Prostate gland (tissue), 2 donors: Measurements from ENCODE around the gene PHF23. TPM values are rescaled to one million over a fixed set of nuclear protein-coding genes. Genes with fewer than 3 reads are reported as not detected.

Source experiments
- DNase-seq: peaks from one replicate; pipeline ENCODE4 v3.0.0-alpha.2; 2019; ENCODE audit warnings: low spot score
- H3K27ac ChIP-seq, 2 donors: fragments of 200-600 bp; sonication (generic); 2 replicates each; pipeline ENCODE4 v1.5.1; 2017 to 2019
- H3K27me3 ChIP-seq: fragments of 200-600 bp; sonication (generic); replicated peaks from 2 replicates; pipeline ENCODE4 v1.5.1; 2019; ENCODE audit not compliant: insufficient read depth
- H3K36me3 ChIP-seq, 2 donors: fragments of 200-600 bp; sonication (generic); 1 replicate in 1 of 2; 2 replicates in 1 of 2; pipeline versions ENCODE4 v1.5.1 to v1.8.1; 2017 to 2019
- H3K4me1 ChIP-seq: fragments of 200-600 bp; sonication (generic); replicated peaks from 2 replicates; pipeline ENCODE4 v1.5.1; 2019
- H3K4me3 ChIP-seq, 2 donors: fragments of 200-600 bp; sonication (generic); 2 replicates each; pipeline ENCODE4 v1.5.1; 2017 to 2019
- H3K9me3 ChIP-seq: fragments of 200-600 bp; sonication (generic); 2 replicates; pipeline ENCODE4 v1.5.1; 2017
- CTCF ChIP-seq, 4 experiments: fragments of 200-600 bp in 2 of 4; fragments of 450-650 bp in 2 of 4; sonication (generic) in 2 of 4; IDR thresholded peaks; 1 replicate in 3 of 4; 2 replicates in 1 of 4; pipeline ENCODE4 v1.5.1; 2016 to 2019; ENCODE audit warnings: antibody characterized with exemption in 4 of 4, mild to moderate bottlenecking in 2 of 4, moderate library complexity in 2 of 4
- POLR2A ChIP-seq: fragments of 450-650 bp; IDR thresholded peaks from one replicate; pipeline ENCODE4 v1.6.1; 2016; ENCODE audit warnings: antibody characterized with exemption, mild to moderate bottlenecking
- POLR2AphosphoS5 ChIP-seq: sonication (generic); formaldehyde crosslinking; IDR thresholded peaks from one replicate; pipeline ENCODE4 v1.6.1; 2017; ENCODE audit warnings: antibody characterized with exemption
- WGBS: methylation state at CpG from one replicate; pipeline ENCODE4 v1.1.5; 2018; 5-methylcytosine and 5-hydroxymethylcytosine counted together
- intact Hi-C: fragments of 100-400 bp; cut with DNase I; formaldehyde crosslinking; loops from one replicate; pipeline ENCODE4 v1.14.2; 2022
- total RNA-seq, 2 donors: library from RNA; depleted of rRNA; stranded (reverse); fragments of >200 nt; gene quantifications; one replicate each; pipeline ENCODE4 v1.1.0, GENCODE V29; 2016

PHF23 gene
- total RNA-seq, 2 donors from 2014 or later: 41.2 to 92.5 TPM

- no peaks in the 10 kb centered on the region for H3K36me3 ChIP-seq
- no peaks in the 10 kb centered on the region for H3K27me3 ChIP-seq
- DNase-seq: no peak
- TF ChIP-seq POLR2AphosphoS5: no peak
- no peak for TF ChIP-seq POLR2A
- TF ChIP-seq CTCF (IDR thresholded peaks at IDR 0.05): no peak
- H3K4me3 ChIP-seq: no peak overlapping the region
- H3K9me3 ChIP-seq: no peaks in the 10 kb centered on the region
- H3K27ac ChIP-seq: no peak overlapping the region
- intact Hi-C loops: no loop called here
- peaks cover 9% of the 10 kb centered on the region for H3K4me1 ChIP-seq
- 84% methylated on average over 8 of the region's 8 CpGs for WGBS
Measured at GRCh38 chr17:7279448-7279847, 40.2 kb upstream of the PHF23 start.

GRCh38 chr17:7266784-7267183 is 27.5 kb upstream of the PHF23 start:
- TF ChIP-seq POLR2A: no peak
- TF ChIP-seq CTCF (IDR thresholded peaks at IDR 0.05): no peak
- TF ChIP-seq POLR2AphosphoS5: peak; percentile 28
- Histone ChIP-seq H3K9me3 (no peaks in the 10 kb centered on the region), H3K4me1 (peaks cover 15% of the 10 kb centered on the region), H3K36me3 (no peaks in the 10 kb centered on the region), H3K4me3 (no peak overlapping the region), H3K27ac (peak overlapping the region in 1 of 2 donors; percentile 53), H3K27me3 (no peaks in the 10 kb centered on the region)
- no peak for DNase-seq
- 41% methylated on average over 1 of the region's 1 CpG for WGBS
- intact Hi-C loops: no loop called here

DNA sequence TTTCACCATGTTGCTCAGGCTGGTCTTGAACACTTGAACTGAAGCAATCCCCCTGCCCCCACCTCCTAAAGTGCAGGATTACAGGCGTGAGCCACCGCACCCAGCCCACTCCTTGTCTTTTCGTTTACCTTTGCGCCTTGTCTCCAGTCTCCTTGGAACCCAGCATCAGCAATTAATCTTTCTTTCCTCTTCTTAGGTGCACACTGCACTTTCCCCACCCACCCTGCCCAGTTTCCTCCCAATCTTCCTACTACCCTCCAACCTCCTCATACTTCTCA is 24.5 kb upstream of the PHF23 start:
- Histone ChIP-seq H3K4me3 (no peak overlapping the region), H3K9me3 (no peaks in the 10 kb centered on the region), H3K36me3 (no peaks in the 10 kb centered on the region), H3K27ac (peak overlapping the region in 1 of 2 donors; percentile 91), H3K27me3 (no peaks in the 10 kb centered on the region), H3K4me1 (peaks cover 24% of the 10 kb centered on the region)
- no peak for DNase-seq
- intact Hi-C loops: no loop called here
- WGBS: 38% methylated on average over 4 of the region's 4 CpGs
- TF ChIP-seq CTCF (IDR thresholded peaks at IDR 0.05) (no peak), POLR2A (no peak), POLR2AphosphoS5 (no peak)

- Histone ChIP-seq H3K36me3 (no peaks in the 10 kb centered on the region), H3K4me1 (peaks cover 24% of the 10 kb centered on the region), H3K9me3 (no peaks in the 10 kb centered on the region), H3K27me3 (no peaks in the 10 kb centered on the region), H3K27ac (peak overlapping the region; percentile 84 to 91), H3K4me3 (peak overlapping the region; percentile 15 to 37)
- 14% methylated on average over 26 of the region's 26 CpGs for WGBS
- no peak for DNase-seq
- TF ChIP-seq POLR2AphosphoS5 (no peak), POLR2A (no peak), CTCF (IDR thresholded peaks at IDR 0.05) (no peak)
- intact Hi-C loops: no loop called here
Measured at GRCh38 chr17:7262935-7263800, 23.9 kb upstream of the PHF23 start.
